Transverse colon (tissue), 3 donors: ENCODE data around the gene NETO2.

Experiments
- EP300 ChIP-seq: sonication (generic); formaldehyde crosslinking; IDR thresholded peaks from one replicate; pipeline ENCODE4 v1.6.1; 2017; ENCODE audit warnings: antibody characterized with exemption, low read depth
- POLR2A ChIP-seq: fragments of 450-650 bp; IDR thresholded peaks from one replicate; pipeline ENCODE4 v1.6.1; 2016; ENCODE audit warnings: antibody characterized with exemption, mild to moderate bottlenecking, moderate library complexity
- TF ChIP-seq, protein P1 (sequence below), 5 experiments: fragments of 200-600 bp in 3 of 5; fragments of 450-650 bp in 2 of 5; sonication (generic) in 3 of 5; IDR thresholded peaks; 1 replicate in 2 of 5; 2 replicates in 3 of 5; pipeline ENCODE4 v1.5.1; 2016 to 2017; ENCODE audit warnings: antibody characterized with exemption in 5 of 5, inconsistent platforms in 3 of 5, mild to moderate bottlenecking in 2 of 5, moderate library complexity in 1 of 5

- TF ChIP-seq, protein P1, sequence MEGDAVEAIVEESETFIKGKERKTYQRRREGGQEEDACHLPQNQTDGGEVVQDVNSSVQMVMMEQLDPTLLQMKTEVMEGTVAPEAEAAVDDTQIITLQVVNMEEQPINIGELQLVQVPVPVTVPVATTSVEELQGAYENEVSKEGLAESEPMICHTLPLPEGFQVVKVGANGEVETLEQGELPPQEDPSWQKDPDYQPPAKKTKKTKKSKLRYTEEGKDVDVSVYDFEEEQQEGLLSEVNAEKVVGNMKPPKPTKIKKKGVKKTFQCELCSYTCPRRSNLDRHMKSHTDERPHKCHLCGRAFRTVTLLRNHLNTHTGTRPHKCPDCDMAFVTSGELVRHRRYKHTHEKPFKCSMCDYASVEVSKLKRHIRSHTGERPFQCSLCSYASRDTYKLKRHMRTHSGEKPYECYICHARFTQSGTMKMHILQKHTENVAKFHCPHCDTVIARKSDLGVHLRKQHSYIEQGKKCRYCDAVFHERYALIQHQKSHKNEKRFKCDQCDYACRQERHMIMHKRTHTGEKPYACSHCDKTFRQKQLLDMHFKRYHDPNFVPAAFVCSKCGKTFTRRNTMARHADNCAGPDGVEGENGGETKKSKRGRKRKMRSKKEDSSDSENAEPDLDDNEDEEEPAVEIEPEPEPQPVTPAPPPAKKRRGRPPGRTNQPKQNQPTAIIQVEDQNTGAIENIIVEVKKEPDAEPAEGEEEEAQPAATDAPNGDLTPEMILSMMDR (IDR thresholded peaks at IDR 0.05), result peak; percentile 86 to 96 (median 95)
- TF ChIP-seq EP300 (no peak), POLR2A (no peak)
Measured at GRCh38 chr16:47037746-47038458, 105.8 kb downstream of the NETO2 start.
